ENCODE results near the gene PIR. TPM values are rescaled to one million over a fixed set of nuclear protein-coding genes. Genes with fewer than 3 reads are reported as not detected.
A peak's percentile ranks its signal among the peaks of the same experiment; 100 is the strongest.

Gene PIR
- total RNA-seq, 4 donors from 2014 or later = 9.8 to 54.7 (median 25.0) TPM

- TF ChIP-seq, protein P1, sequence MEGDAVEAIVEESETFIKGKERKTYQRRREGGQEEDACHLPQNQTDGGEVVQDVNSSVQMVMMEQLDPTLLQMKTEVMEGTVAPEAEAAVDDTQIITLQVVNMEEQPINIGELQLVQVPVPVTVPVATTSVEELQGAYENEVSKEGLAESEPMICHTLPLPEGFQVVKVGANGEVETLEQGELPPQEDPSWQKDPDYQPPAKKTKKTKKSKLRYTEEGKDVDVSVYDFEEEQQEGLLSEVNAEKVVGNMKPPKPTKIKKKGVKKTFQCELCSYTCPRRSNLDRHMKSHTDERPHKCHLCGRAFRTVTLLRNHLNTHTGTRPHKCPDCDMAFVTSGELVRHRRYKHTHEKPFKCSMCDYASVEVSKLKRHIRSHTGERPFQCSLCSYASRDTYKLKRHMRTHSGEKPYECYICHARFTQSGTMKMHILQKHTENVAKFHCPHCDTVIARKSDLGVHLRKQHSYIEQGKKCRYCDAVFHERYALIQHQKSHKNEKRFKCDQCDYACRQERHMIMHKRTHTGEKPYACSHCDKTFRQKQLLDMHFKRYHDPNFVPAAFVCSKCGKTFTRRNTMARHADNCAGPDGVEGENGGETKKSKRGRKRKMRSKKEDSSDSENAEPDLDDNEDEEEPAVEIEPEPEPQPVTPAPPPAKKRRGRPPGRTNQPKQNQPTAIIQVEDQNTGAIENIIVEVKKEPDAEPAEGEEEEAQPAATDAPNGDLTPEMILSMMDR (IDR thresholded peaks at IDR 0.05) = no peak
- no peak for DNase-seq (ENCODE audit: low spot score)
- no peak for ATAC-seq (ENCODE audit: low FRiP score)
Measured at GRCh38 chrX:15366506-15367352, 126.4 kb downstream of the PIR start.

GRCh38 chrX:15359701-15360100 lies 133.4 kb downstream of the PIR start:
- DNase-seq (ENCODE audit: low spot score) = no peak
- TF ChIP-seq, protein P1 (IDR thresholded peaks at IDR 0.05) = no peak
- ATAC-seq (ENCODE audit: low FRiP score) = no peak

- ATAC-seq (ENCODE audit: low FRiP score) (no peak), DNase-seq (ENCODE audit: low spot score) (no peak)
- TF ChIP-seq, protein P1 (IDR thresholded peaks at IDR 0.05) = no peak
Measured at GRCh38 chrX:15358533-15358932, 134.6 kb downstream of the PIR start.

DNA sequence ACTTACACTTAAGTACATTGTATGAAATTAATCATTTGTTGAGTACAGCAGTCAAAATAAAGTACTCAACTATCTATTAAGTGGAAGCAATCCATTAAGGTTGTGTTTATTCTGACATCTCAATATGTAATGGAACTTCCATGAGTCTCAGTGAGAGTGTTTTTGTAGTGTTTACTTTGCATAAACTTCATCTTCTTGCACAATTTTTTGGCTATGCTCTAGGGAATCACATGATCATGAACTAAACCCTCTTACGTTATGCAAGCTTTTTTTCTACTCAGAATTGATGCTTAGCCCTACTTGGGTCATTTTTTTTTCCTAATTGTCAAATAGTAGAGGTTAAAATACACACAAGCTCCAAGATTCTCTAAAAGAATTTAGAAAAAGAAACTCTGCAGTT lies 136.7 kb downstream of the PIR start:
- TF ChIP-seq, protein P1 (IDR thresholded peaks at IDR 0.05) = no peak
- peak; percentile 62 for ATAC-seq (ENCODE audit: low FRiP score)
- DNase-seq (ENCODE audit: low spot score) = no peak

DNA sequence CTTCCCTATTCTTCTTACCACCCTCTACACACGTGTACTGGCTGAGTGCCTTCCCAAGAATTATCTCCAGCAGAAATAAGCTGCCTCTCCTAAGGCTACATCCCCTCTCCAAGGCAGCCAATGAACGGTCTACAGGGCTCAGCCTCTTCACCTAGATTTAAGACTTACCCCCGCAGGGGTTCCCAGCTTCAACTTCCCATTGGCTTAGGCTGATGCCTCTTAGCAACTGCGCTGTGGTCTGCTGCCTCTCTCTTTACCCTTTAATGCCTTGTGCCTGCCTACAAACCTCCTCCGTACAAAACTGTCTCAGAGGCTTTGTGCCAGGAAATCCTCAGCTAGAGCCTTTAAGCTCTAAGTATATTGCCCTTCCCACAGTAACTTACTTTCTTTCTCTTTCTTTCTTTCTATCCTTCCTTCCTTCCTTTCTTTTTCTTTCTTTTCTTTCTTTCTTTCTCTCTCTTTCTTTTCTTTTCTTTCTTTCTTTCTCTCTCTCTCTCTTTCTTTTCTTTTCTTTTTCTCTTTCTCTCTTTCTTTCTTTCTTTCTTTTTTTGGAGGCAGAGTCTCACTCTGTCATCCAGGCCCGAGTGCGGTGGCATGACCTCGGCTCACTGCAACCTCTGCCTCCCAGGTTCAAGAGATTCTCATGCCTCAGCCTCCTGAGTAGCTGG lies 142.7 kb downstream of the PIR start:
- ATAC-seq (ENCODE audit: low FRiP score) (no peak), DNase-seq (ENCODE audit: low spot score) (no peak)
- TF ChIP-seq, protein P1 (IDR thresholded peaks at IDR 0.05) = no peak

GRCh38 chrX:15349046-15349445 lies 144.1 kb downstream of the PIR start:
- TF ChIP-seq, protein P1 (IDR thresholded peaks at IDR 0.05) = no peak

More at GRCh38 chrX:15349046-15349445, 144.1 kb downstream of the PIR start:
- DNase-seq (ENCODE audit: low spot score) (no peak), ATAC-seq (ENCODE audit: low FRiP score) (peak; percentile 76)

All from omental fat pad (tissue), 4 donors.